Non-pigmented ciliary epithelial cell (primary cell): ENCODE measurements around the gene RBM19.

Experiments
- DNase-seq: peaks from one replicate; pipeline ENCODE4 v3.0.0-alpha.2; 2010; ENCODE audit warnings: low read depth

RBM19 gene

GRCh38 chr12:113932381-113933196 is 33.5 kb downstream of the RBM19 start:
- no peak for DNase-seq

DNA sequence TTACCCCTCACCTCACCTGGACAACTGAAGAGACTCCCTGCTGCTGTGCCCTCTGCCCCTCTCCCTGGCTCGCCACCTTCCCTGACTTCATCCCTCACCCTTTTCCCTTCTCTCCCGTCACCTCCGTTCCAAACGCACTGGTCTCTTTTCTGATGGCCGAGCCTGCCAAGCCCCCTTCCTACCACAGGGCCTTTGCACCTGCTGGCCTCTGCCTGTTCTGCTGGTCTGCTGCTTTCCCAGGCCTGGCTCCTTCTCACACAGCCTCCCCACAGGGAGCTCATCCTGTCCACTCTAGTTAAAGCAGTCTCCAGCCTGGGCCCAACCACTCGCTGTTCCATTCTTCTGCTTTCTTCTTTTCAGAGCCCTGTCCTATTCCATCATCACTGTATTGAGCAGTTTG is 34.6 kb downstream of the RBM19 start:
- no peak for DNase-seq

DNA sequence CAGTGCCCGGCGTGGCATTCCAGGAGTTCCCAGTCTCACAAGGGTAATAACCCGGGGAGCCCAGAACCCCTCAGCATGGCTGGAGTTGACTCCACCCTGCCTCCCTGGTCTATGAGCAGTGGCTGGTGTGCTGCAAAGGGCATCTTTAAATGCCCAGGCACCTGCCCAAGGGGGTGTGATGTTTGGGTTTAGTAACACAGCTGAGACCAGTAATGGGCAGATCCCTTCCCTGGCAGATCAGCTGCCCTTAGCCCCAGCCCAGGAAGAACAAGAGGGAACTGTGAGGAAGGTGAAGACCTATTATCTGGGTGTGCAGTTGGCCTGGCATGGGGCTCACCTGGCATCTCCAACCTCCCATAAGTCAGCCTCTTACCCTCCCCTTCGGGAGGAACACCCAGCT is 35.9 kb downstream of the RBM19 start:
- DNase-seq, result no peak

- DNase-seq, result no peak
These were observed 36.7 kb downstream of the RBM19 start for GRCh38 chr12:113929312-113929989.

GRCh38 chr12:113926788-113927187 is 39.3 kb downstream of the RBM19 start:
- no peak for DNase-seq

DNA sequence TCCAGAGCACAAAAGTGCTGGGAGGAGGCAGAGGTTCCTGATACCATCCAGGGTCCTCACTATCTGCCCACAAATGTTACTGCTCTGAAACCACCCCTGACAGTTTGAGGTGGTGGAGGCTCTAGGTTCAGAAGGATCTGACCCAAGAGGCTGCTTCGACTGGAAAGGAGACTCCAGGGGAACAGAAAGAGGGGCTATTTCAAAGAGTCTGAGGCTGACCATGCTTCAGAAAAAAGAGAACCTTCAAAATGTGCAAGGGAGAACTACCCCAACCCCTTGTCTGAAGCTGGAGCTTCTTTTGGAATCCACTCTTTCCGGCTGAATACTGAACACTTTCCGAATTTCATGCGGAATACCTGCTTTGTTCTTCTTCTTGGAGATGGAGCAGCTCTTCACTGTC is 41.8 kb downstream of the RBM19 start:
- no peak for DNase-seq

DNA sequence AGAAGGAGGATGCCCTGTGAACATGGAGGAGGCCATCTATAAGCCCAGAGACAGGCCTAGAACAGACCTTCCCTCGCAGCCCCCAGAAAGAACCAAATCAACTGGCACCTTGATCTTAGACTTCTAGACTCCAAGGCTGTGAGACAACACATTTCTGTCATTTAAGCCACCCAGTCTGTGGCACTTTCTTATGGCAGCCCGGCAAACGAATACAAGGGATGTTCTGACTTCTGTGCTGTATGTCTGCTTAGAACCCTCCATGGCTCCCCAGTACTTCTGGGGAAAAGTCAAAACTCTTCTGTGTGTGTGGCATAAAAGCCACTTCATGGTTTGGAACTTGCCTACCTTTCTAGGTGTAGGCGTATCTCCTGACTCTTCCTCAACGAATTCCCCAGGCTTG is 42.9 kb downstream of the RBM19 start:
- DNase-seq, result no peak

DNA sequence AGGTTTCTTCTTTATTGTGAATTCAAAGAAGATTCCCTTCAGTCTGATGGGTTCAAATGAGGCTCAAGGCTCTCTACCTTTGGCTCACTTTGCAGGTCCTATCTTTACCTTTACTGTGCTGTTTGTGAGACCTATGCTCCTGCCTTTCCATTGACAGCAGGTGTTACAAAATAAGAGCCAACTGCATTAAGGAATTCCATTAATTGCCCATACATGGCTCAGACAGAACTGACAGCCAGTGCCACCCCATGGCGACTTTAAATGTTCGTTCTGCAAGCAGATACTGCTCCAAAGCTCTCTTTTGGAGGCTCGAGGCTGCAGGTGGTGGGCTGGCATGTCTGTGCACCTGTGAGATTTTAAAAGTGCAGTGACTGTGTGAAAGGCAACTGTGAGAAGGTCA is 44.7 kb downstream of the RBM19 start:
- DNase-seq, result no peak

- DNase-seq, result no peak
These were observed 46.3 kb downstream of the RBM19 start for GRCh38 chr12:113919791-113920190.

DNA sequence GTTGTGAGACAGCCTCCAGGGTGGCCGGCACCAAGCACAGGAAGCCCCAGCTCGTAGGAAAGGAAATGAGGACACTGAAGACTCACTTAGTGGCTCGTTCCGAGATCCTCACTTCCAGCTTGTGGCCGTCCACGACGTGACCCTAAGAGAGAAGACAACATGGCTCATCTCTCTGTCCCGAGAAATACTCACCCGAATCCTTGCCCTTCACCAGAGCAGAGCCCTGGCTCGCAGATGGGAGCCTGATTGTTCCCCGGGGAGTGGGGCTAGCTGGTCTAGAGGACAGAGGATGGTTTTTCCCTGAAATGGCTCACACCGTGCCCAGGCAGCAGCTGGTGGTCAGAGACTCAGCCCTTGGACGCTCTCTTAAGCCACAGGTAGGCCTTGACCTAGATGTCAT is 47.8 kb downstream of the RBM19 start:
- no peak for DNase-seq

GRCh38 chr12:113917393-113917792 is 48.7 kb downstream of the RBM19 start:
- DNase-seq, result no peak

DNA sequence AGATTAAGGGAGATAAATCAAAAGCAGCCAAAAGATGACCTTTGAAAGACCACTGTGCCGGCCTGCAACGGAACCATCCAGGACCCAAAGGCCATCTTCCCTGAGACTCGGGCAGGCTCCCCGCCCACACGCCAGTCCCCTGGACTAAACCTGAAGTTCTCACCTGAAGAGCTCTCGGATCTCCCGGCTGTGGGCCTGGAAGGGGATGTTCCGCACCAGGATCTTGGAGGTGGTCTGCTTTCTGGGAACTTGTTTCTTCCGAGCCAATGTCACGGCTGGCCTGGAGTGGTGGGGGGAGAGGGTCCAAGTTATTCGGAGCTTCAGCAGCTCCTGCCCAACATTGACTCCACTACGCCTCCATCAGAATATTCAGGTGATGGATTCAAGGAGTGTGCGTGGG is 51.3 kb downstream of the RBM19 start:
- no peak for DNase-seq

DNA sequence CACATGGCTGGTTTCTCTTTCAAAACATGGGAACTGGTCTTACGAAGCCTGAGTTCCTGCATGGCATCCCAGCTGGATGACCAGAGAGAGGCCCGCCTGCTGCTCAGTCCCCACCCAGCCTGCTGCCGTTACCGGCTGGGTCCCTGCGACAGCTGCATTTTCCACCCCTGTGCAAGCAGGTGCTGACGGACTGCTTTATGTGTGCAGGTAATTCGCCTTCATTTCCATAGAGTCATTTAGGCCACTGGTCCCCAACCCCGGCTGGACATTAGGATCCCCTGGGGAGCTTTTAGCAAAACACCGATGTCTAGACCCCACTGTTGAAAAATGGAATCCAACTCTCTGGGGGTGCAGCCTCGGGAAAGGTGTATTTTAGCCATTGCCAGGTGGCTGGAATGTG is 51.9 kb downstream of the RBM19 start:
- DNase-seq, result no peak

DNA sequence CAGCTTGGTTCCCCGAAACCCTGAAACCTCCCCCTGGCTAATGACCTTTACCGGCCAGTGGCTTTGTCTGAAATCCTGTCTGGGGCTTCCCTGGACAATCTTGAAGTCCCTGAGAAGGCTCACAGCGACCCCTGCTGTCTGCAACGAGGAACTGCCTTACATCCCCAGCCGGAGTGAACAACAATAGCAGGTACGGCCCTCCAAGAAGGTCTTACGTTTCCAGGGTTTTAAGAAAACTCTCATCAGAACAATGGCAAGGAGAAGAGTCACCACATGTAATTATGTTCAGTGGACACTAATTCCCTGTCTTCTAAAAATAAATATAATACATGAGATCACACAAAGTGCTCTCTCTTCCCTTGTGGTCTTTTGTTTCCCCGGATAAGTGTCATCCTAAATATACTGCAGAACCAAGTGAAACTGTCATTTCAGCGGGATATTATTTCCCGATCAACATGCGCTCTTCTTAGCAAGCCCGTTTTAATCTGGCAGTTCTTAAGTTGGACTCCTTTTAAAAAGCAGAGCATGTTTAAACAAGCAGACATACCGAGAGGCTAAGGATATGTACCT is 53.3 kb downstream of the RBM19 start:
- DNase-seq, result peak; percentile 23

DNA sequence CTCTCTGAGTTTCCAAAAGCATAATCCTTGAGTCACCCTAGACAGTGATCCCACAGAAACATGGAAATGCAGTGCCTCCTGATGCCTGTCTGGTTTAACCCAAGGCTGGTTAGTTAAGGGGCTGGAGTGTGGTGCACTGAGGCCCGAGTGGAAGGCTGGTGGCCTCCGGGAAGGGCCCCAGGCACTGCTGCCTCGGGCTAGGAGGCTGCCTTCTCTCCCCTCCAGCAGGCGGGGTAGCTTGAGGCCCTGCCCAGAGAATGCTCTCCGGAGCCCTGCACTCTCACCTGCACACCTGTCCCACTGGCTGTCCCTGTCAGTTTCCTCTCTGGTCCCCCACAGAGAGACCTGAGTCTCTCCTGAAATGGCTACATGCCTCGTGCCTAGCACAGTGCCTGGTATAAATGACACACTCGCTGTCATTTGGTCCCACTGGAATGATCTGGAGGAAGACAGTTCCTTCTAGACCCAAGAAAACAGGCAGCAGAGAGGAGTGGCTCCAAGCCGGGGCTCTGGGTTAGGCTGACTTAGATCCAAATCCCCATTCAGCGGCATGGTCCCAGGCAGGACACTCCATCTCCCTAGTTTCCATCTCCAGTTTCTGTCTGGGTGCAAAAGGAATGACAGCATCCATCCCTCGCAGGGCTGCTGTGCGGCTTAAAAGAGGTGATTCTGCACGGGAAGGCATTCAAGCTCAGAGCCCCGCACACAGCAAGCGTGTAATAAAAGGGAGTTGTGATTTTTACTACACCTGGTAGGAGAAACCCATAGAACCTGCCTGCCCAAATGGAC is 54.0 kb downstream of the RBM19 start:
- DNase-seq, result no peak

GRCh38 chr12:113910751-113911272 is 55.3 kb downstream of the RBM19 start:
- DNase-seq, result no peak

- no peak for DNase-seq
These were observed 56.2 kb downstream of the RBM19 start for GRCh38 chr12:113909776-113910420.

DNA sequence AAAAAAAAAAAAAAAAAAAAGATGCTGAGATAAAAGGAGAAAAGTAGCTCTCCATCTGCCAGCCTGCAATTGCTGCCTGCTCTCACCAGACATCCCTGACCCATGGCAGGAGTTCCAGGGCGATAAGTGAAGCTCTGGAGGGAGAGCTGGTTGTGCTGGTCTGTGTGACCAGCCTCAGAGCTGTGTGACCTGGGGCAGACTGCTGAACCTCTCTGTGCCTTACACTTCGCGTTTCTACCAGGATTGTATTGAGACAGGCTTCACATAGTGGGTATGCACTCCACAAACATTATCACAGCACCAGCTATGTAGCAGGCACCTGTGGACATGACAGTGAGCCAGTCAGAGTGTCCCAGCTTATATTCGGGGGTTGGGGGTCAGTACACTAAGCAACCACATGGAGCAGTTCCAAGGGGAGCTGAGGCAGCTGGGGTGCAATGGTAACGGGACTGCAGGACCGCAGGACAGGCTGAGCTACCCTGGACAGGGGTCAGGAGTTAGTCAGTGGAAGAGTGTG is 57.5 kb downstream of the RBM19 start:
- no peak for DNase-seq

GRCh38 chr12:113907446-113908180 is 58.5 kb downstream of the RBM19 start:
- no peak for DNase-seq

- DNase-seq, result no peak
These were observed 59.5 kb downstream of the RBM19 start for GRCh38 chr12:113906411-113907200.
